GM19463 (cell line): ENCODE results near the gene CTXN1.
"Not testable (repeated sequence)": the region's sequence is repeated elsewhere in the genome, so short reads cannot be mapped to it uniquely, and the experiment has no call there.

Experiments used
- ATAC-seq: cut with Tn5 transposase; IDR thresholded peaks from one replicate; pipeline ENCODE4 v1.9.1; 2021; ENCODE audit warnings: mild to moderate bottlenecking, moderate library complexity; ENCODE audit not compliant: unreplicated experiment

Gene CTXN1

GRCh38 chr19:7926727-7927604 is 1.0 kb upstream of the CTXN1 start:
- no peak for ATAC-seq

- no peak for ATAC-seq
Measured at GRCh38 chr19:7925171-7925851, 624 bp downstream of the CTXN1 start.

DNA sequence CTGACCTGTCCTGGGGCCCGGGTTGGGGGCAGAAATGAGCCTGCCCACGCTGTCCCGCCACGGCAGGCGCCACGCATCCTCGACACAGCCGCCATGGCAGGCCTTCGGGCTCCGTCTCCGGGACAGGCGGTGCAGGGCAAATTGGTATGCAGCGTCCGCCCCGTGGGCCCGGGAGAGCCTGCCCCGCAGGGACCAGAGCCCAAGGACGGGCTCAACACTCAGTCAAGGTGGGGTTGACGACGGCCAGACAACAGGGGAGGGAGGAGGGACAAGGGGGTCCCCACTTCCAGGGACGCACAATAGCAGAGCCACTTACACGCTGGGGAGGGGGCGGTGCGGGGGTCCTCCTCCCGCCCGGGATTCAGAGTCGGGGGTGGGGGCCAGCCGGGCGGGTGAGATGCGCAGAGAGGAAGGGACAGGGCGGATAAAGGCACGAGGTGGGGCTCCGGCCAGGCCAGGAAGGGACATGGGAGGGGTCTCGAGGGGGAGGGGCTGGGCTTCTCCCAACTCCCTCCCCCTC is 1.2 kb downstream of the CTXN1 start:
- ATAC-seq: no peak

GRCh38 chr19:7924241-7924640 is 1.7 kb downstream of the CTXN1 start:
- no peak for ATAC-seq

DNA sequence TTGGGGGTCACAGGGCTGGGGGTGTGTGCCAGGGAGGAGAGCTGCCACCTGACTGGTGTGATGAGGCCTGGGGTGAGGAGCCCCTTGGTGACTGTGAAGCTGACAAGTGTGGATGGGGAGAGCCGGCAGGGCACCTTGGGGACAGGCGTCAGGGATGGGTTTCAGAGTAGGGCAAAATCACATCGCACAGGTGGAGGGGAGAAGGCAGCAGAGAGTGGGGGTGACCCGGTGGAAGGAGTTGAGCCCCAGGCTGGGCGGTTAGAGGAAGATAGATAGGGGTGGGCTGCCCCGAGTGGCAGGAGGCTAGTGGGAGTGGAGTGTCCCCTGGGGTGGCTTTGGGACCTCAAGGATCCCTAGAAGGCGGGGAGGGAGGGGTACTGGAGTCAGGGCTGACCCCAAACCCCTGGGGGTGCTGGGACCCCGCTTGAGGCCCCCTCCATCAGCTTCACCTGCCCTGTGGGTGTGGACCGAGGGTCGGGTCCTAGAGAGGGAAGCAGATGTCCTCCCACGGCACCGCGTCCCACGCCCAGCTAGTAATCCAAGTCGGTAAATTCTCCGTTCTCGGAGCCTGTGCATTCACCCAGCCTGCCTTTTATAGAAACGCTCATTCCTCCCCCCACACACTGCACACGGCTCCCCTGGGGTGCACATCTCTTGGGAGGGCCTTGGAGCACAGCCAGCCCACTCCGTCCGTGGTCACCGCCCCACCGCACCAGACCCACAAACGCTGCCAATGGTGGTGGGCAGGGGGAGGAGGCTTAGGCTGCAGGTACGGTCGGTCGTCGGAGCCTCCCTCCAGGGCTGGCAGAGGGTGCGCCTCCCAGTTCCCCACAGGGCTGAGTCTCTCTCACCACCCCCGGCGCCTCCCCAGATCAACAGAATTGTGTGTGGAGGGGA is 2.4 kb downstream of the CTXN1 start:
- no peak for ATAC-seq

DNA sequence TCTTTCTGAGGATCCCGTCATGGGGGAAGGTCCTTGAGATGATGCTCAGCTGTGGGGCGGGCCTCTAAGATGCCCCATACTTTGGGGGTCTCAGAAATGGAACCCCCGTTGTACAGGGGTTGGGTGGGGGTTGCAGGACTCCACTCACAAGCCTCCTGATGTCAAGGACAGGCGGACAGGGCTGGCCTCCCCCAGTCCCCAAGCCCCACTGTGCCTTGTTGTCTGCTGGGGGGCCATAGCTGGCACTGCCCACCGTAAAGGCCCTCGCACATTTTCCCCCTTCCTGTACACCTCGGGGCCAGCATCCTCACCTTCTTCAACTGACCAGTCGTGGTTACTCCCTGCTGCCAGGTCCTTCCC is 3.1 kb downstream of the CTXN1 start:
- no peak for ATAC-seq

DNA sequence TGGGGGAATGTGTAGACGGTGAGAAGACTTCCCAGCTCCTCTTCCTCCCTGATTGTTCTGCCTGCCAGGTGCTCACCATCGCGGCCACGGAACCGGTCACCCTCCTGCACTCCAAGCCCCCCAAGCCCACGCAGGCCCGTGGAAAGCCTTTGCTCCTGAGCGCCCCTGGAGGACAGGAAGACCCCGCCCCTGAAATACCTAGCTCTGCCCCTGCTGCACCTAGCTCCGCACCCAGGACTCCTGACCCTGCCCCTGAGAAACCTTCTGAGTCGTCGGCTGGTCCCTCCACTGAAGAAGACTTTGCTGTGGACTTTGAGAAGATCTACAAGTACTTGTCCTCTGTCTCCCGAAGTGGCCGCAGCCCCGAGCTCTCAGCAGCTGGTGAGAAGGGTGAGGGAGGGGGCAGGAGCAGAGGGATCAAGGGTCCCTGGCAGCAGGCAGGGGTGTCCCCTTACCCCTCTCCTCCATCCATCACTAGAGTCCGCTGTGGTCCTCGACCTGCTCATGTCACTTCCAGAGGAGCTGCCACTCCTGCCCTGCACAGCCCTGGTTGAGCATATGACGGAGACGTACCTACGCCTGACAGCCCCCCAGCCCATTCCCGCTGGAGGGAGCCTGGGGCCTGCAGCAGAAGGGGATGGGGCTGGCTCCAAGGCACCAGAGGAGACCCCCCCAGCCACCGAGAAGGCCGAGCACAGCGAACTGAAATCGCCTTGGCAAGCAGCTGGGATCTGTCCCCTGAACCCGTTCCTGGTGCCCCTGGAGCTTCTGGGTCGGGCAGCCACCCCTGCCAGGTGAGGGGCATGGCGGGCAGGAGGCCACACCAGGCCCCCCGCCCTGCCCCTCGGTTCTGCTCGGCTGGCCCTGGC is 3.7 kb downstream of the CTXN1 start:
- ATAC-seq: no peak

DNA sequence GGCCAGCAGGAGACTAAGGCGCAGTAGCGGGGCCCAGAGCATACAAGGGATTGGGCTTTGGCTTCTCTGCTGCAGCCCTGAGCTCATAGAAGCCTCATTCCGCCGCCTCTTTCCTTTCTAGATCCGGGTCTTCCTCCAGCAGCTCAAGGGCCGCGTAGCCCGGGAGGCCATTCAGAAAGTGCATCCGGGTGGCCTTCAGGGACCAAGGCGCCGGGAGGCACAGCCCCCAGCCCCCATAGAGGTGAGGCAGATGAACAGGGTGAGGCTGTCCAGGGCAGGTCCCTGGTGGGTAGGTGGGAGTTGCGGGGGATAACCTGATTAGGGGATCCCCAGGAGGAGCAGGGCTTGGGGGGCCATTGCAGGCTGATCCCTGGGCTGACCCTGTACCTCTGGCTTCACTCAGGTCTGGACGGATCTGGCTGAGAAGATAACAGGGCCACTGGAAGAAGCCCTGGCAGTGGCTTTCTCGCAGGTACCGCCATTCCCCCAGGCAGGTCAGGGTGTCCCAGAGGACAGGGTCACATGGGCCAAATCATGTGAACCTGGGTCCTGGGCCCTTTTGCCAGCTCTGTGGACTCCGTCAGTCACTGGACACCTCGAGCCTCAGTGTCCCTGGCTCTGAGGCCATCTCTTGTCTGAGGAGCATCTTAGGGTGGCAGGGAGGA is 4.5 kb downstream of the CTXN1 start:
- no peak for ATAC-seq

DNA sequence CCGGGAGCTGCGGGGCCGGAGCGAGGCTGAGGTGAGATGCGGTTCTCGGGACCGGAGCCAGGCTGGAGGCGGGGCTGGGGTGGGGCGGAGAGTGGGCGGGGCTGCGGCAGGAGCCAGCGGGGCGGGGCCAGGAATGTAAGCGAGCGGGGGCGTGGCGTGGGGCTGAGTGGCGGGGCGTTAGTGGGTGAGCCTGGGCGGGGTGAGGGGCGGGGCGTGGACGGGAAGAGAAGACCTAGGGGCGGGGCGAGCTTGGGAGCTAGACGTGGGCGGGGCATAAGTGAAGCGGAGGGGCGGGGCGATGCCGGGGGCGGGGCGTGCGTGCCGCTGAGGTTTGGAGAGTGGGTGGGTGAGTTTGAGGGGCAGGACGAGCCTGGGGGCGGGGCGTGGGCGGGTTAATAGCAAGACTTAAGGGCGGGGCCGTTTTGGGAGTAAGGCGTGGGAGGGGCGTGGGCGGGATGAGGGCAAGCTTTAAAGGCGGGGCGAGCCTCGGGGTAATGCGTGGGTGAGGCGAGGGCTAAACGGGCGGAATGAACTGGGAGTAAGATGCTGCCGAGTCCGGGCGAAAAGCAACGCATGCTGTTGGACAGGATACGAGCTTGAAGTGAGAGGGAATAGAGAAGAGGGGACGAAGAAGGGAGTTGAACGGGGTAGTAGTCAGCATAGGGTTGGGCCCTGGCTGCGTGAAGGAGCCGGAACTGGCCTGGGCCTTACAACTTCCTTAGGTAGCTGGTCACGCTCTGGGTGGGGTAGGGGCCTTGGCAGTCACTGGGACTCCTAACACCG is 5.2 kb downstream of the CTXN1 start:
- peak; percentile 43 for ATAC-seq

GRCh38 chr19:7919610-7920518 is 6.1 kb downstream of the CTXN1 start, which contains the start of gene SNAPC2:
Gene SNAPC2 (plus strand): TSS chr19:7920338. CDS start chr19:7920367, 29 bp downstream.
- peak; percentile 55 for ATAC-seq

DNA sequence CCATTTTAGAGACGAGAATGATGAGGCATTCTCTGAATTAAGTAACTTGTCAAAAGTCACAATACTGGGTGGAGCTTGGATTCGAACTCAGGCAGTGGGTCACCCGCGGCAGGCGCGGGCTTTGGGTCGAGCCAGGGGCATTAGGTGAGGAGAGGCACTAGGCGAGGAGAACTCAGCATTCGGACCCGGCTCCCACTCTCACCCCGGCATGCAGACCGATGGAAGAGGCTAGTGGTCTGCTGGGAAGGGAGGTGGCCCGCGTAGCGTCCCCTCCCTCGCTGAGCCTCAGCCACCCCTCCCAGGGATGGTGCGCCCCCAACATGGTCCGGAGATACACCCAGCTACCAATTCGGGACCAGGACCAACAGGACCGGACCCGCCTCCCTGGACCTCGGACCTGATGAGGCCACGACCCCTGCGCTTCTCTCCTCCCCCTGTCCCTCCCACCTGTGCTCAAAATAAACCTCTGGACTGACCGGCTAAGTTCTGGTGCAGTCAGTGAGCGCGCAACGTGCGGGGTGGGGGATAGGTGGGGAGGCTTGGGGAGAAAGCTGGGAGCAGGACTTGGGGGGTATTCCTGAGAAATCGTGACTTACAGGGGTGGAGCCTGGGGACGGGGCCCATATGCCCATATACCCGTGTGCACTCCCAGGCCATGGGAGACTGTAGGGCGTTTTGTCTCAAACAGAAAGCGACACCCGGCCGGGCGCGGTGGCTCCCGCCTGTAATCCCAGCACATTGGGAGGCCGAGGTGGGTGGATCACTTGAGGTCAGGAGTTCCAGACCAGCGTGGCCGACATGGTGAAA is 7.1 kb downstream of the CTXN1 start:
- no peak for ATAC-seq

DNA sequence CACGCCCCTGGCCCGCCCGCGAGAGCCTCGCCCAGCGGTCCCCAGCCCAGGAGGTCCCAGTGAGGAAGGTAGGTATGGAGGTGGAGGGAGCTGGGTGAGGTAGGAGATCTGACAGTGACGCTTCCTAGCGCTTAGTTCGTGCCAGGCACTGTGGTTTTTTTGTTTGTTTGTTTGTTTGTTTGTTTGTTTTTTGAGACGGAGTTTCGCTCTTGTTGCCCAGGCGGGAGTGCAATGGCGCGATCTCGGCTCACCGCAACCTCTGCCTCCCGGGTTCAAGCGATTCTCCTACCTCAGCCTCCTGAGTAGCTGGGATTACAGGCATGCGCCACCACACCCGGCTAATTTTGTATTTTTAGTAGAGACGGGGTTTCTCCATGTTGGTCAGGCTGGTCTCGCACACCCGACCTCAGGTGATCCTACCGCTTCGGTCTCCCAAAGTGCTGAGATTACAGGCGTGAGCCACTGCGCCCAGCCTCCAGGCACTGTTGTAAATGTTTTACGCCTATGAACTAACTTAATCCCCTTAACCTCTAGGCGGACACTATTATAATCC is 7.8 kb downstream of the CTXN1 start:
- ATAC-seq: not testable (repeated sequence)

DNA sequence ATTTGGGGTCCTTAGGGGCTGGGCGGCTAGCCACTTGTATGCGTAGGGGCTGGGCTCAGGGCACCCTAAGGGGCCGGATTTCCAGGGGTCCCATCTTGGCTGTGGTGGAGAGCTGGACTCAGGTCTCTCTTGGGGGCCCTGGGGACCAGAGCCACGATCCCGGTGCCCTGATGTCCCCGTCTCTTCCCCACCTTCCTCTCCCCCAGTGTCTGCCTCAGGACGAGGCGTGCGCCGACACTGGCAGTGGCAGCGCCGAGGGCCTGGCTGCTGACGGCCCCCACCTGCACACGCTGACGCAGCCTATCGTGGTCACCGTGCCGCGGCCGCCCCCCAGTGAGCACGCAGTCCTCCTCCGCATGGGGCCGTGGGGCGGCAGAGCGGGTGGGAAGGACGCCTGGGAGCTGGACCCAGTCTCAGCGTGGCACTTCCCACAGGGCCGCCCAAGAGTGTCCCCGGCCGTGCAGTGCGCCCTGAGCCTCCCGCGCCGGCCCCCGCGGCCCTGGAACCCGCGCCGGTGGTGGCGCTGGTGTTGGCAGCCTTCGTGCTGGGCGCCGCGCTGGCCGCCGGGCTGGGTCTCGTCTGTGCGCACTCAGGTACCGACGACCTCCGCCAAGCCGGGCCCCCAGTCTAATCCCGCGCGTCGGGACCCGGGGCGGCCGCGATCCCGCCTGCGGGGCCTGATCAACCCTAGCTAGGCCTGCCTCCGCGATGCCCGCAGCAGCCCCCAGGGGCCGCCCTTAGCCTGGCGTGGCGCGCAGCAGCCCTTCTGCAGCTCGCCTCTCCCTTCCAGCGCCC is 8.5 kb downstream of the CTXN1 start:
- no peak for ATAC-seq

DNA sequence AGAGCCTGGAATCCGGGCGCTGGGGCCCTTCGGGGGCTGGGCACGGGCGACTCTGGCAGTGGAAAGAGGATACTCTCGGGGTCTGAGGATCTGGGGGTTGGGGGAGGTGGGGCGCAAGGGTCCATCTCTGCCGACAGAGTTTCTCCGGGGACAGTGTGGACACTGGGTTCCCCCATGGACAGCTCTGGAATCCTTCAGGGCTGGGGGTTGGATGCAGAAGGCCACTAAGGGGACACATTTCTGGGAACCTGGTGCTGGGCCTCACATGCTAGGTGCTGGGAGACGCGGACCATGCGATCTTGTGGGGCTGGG is 9.0 kb downstream of the CTXN1 start:
- ATAC-seq: no peak

GRCh38 chr19:7916103-7916954 is 9.6 kb downstream of the CTXN1 start:
- no peak for ATAC-seq
